ENCODE results near the gene LRRC74B. TPM values are rescaled to one million over a fixed set of nuclear protein-coding genes. Genes with fewer than 3 reads are reported as not detected.
"Not testable (repeated sequence)": the region's sequence is repeated elsewhere in the genome, so short reads cannot be mapped to it uniquely, and the experiment has no call there.

The LRRC74B gene
- total RNA-seq, 1 donor from 2014 or later = not detected

DNA sequence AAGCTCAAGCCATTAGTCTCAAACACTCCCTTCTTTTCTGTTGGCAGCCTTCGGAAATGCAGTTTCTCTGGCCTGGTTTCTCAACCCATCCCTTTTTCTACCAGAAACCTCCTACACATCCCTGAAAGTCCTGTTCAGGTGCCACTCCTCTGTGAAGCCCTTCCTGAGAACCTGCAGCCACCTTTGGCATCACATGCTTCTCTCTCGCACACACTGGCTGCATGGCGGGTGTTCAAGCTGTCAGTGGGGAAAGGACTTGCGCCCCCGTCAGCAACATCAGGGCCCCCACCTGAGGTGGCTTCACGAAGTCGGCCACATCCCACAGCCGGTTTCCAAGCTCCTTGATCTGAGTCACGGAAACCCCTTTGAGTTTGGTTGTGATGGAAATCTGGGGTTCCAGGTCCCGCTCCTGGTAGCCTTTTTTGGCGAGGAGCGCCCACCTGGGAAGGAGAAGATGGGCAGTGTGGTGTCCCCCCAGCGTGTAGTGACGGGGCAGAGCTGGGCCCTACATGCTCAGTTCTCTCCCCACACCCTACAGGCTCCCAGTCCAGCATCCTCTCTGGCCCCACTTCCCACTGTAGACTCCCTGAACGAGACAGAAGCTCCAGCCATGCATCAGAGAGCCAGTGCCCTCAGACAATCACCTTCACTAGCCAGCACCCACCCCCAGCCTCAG lies 1.7 kb upstream of the LRRC74B start:
- H3K27me3 Mint-ChIP-seq (ENCODE audit: unreplicated experiment) = peaks cover 13% of the 10 kb centered on the region
- peaks cover 28% of the 10 kb centered on the region for H3K4me1 Mint-ChIP-seq (ENCODE audit: low read depth, unreplicated experiment)
- no peaks in the 10 kb centered on the region for H3K36me3 Mint-ChIP-seq (ENCODE audit: unreplicated experiment)
- peaks cover 16% of the 10 kb centered on the region for H3K9me3 Mint-ChIP-seq (ENCODE audit: unreplicated experiment)
- H3K27ac Mint-ChIP-seq (ENCODE audit: unreplicated experiment) = peak overlapping the region; percentile 95
- TF ChIP-seq, protein P1, sequence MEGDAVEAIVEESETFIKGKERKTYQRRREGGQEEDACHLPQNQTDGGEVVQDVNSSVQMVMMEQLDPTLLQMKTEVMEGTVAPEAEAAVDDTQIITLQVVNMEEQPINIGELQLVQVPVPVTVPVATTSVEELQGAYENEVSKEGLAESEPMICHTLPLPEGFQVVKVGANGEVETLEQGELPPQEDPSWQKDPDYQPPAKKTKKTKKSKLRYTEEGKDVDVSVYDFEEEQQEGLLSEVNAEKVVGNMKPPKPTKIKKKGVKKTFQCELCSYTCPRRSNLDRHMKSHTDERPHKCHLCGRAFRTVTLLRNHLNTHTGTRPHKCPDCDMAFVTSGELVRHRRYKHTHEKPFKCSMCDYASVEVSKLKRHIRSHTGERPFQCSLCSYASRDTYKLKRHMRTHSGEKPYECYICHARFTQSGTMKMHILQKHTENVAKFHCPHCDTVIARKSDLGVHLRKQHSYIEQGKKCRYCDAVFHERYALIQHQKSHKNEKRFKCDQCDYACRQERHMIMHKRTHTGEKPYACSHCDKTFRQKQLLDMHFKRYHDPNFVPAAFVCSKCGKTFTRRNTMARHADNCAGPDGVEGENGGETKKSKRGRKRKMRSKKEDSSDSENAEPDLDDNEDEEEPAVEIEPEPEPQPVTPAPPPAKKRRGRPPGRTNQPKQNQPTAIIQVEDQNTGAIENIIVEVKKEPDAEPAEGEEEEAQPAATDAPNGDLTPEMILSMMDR (IDR thresholded peaks at IDR 0.05; ENCODE audit: partially characterized antibody, unreplicated experiment) = no peak
- DNase-seq = no peak
- peak overlapping the region; percentile 93 for H3K4me3 Mint-ChIP-seq (ENCODE audit: unreplicated experiment)

DNA sequence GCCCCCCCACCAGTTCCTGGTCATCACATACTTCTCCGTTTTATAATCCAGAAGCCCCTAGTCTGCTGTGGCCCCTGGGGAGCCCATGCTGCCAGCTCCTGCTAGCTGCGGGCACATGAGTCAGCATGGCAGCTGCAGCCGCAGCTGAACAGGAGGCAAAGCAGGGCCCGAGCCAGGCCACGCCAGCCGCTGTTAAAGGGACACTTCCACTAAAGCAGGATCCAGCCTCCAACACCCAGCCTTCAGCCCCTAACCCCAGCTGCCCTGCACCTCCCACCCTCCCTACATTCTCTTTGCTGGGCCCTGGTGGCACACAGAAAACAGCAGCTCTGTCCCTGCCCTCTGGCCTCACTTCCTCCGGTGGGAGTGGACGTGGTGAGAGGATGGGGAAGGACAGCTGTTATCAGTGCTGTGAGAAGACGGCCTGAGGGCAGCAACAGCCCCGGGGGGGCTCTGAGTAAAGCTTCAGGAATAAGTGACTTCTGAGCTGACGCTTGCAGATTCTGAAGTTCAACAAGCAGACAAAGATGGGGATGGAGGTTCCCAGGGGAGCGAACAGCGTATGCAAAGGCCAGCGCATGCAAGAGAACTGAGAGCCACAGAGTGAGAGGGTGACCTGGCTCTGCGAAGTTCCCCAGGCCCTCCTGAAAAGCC lies 688 bp upstream of the LRRC74B start:
- peak overlapping the region; percentile 95 for H3K27ac Mint-ChIP-seq (ENCODE audit: unreplicated experiment)
- peak; percentile 73 for DNase-seq
- H3K4me3 Mint-ChIP-seq (ENCODE audit: unreplicated experiment) = peak overlapping the region; percentile 93
- H3K4me1 Mint-ChIP-seq (ENCODE audit: low read depth, unreplicated experiment) = peaks cover 28% of the 10 kb centered on the region
- H3K9me3 Mint-ChIP-seq (ENCODE audit: unreplicated experiment) = peaks cover 16% of the 10 kb centered on the region
- TF ChIP-seq, protein P1 (IDR thresholded peaks at IDR 0.05; ENCODE audit: partially characterized antibody, unreplicated experiment) = no peak
- H3K27me3 Mint-ChIP-seq (ENCODE audit: unreplicated experiment) = peaks cover 11% of the 10 kb centered on the region
- H3K36me3 Mint-ChIP-seq (ENCODE audit: unreplicated experiment) = no peaks in the 10 kb centered on the region

DNA sequence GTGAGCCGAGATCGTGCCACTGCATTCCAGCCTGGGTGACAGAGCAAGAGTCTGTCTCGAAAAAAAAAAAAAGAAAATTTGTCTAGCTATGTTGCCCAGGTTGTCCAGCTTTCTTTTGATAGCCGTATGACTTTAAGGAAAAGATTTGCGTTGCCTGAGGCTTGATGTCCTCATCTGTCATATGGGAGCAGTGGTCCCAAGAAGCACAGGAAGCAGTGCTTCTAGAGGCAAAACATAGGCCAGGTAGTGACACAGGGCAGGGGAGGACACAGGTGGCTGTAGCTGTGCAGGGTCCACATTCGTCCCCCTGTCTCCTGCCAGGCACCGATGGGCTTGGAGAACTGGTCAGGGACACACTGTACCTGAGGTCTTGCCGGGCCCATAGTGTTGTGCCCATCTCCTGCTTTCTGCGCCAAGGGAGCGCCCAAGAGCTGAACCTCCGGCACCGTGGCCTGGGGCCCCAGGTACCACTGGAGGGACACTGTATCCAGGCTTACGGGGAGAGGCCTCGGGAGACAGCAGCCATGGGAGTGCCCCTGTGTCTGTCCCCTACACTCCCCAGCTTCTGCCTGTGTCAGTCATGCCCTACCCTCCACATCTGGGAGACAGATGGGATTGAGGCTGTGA lies 1.4 kb downstream of the LRRC74B start:
- no peak overlapping the region for H3K4me3 Mint-ChIP-seq (ENCODE audit: unreplicated experiment)
- no peaks in the 10 kb centered on the region for H3K36me3 Mint-ChIP-seq (ENCODE audit: unreplicated experiment)
- peaks cover 39% of the 10 kb centered on the region for H3K4me1 Mint-ChIP-seq (ENCODE audit: low read depth, unreplicated experiment)
- DNase-seq = no peak
- TF ChIP-seq, protein P1 (IDR thresholded peaks at IDR 0.05; ENCODE audit: partially characterized antibody, unreplicated experiment) = no peak
- H3K27ac Mint-ChIP-seq (ENCODE audit: unreplicated experiment) = peak overlapping the region; percentile 82
- peaks cover 16% of the 10 kb centered on the region for H3K27me3 Mint-ChIP-seq (ENCODE audit: unreplicated experiment)
- H3K9me3 Mint-ChIP-seq (ENCODE audit: unreplicated experiment) = peaks cover 19% of the 10 kb centered on the region

DNA sequence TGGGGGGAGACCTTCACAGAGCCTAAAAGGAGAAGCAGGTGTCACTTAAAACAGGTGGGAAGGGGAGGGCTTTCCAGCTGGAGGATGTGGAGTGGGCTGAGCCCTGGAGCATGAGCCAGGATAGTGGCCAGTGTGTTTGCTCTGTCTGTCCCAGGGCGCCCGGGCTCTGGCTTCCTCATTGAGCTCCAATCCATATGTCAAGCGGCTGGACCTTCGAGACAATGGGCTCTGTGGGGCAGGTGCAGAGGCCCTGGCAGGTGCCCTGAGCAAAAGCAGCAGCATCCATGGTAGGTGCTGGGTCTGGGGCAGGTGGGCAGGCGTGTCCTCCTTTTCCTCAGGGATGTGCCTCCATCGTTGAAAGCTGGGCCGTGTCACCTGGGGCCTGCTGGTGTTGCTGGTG lies 2.0 kb downstream of the LRRC74B start:
- Mint-ChIP-seq H3K27me3 (ENCODE audit: unreplicated experiment) (peaks cover 16% of the 10 kb centered on the region), H3K36me3 (ENCODE audit: unreplicated experiment) (no peaks in the 10 kb centered on the region), H3K27ac (ENCODE audit: unreplicated experiment) (peak overlapping the region; percentile 82), H3K9me3 (ENCODE audit: unreplicated experiment) (peaks cover 21% of the 10 kb centered on the region), H3K4me3 (ENCODE audit: unreplicated experiment) (no peak overlapping the region), H3K4me1 (ENCODE audit: low read depth, unreplicated experiment) (peaks cover 41% of the 10 kb centered on the region)
- DNase-seq = peak; percentile 48
- TF ChIP-seq, protein P1 (IDR thresholded peaks at IDR 0.05; ENCODE audit: partially characterized antibody, unreplicated experiment) = no peak

DNA sequence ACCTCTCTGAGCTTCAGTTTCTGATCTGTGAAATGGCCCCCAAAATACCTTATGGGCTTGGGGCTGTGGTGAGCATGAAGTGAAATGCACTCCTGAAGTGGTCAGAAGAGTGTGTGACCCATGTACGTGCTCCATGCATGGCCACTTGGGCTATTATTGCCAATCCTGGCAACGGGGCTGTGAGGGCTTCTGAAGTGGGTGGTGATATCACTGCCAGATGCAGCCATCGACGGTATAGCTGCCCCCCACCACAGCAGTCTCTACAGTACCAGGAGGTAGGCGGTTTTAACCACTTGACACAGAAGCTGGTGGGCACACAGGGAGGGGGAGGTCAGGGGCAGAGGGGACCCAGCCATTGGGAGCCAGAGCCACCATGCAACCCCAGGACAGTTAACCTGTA lies 2.7 kb downstream of the LRRC74B start:
- not testable (repeated sequence) for H3K36me3 Mint-ChIP-seq (ENCODE audit: unreplicated experiment); H3K4me3 Mint-ChIP-seq (ENCODE audit: unreplicated experiment)

DNA sequence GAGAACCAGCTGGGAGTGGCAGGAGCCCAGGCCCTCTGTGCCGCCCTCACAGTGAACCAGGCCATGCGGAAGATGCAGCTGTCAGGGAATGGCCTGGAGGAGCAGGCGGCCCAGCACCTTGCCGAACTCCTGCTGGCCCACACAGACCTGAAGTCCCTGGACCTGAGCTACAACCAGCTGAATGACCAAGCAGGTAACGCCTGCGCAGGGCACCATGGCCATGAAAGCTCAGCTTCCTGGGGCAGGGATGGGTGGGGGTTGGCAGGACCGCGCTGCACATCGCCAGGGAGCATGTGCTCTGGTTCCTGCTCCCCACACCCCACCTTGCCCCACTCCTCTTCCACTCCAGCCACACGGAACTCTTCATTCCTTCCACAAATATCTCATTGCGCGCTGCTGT lies 3.2 kb downstream of the LRRC74B start:
- not testable (repeated sequence) for DNase-seq; H3K4me3 Mint-ChIP-seq (ENCODE audit: unreplicated experiment); H3K36me3 Mint-ChIP-seq (ENCODE audit: unreplicated experiment); H3K27ac Mint-ChIP-seq (ENCODE audit: unreplicated experiment)
- Mint-ChIP-seq H3K4me1 (ENCODE audit: low read depth, unreplicated experiment) (peaks cover 37% of the 10 kb centered on the region), H3K27me3 (ENCODE audit: unreplicated experiment) (peaks cover 16% of the 10 kb centered on the region), H3K9me3 (ENCODE audit: unreplicated experiment) (peaks cover 15% of the 10 kb centered on the region)

More for the DNA sequence above, 2.7 kb downstream of the LRRC74B start:
- peaks cover 16% of the 10 kb centered on the region for H3K9me3 Mint-ChIP-seq (ENCODE audit: unreplicated experiment)
- peaks cover 17% of the 10 kb centered on the region for H3K27me3 Mint-ChIP-seq (ENCODE audit: unreplicated experiment)
- DNase-seq = not testable (repeated sequence)
- H3K27ac Mint-ChIP-seq (ENCODE audit: unreplicated experiment) = peak overlapping the region; percentile 48
- H3K4me1 Mint-ChIP-seq (ENCODE audit: low read depth, unreplicated experiment) = peaks cover 41% of the 10 kb centered on the region

Measured in glutamatergic neuron (in vitro differentiated cells).